Measurements from ENCODE around the gene MEAK7. TPM values are rescaled to one million over a fixed set of nuclear protein-coding genes. Genes with fewer than 3 reads are reported as not detected.

The MEAK7 gene
- total RNA-seq, 1 donor from 2014 or later: 34.2 TPM

DNA sequence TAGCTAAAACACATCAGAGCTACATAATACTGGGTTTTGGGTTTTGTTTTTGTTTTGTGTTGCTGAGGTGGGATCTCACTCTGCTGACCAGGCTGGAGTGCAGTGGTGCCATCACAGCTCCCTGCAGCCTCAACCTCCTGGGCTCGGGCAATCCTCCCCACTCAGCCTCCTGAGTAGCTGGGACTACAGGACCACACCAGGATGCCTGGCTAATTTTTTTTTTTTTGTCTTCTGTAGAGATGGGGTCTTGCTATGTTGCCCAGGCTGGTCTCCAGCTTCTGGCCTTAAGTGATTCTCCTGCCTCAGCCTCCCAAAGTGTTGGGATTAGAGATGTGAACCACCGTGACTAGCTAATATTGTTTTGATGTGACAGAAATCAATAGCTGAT is 6.2 kb downstream of the MEAK7 start:
- Mint-ChIP-seq H3K4me1 (ENCODE audit: unreplicated experiment) (no peaks in the 10 kb centered on the region), H3K27ac (ENCODE audit: unreplicated experiment) (no peak overlapping the region), H3K36me3 (ENCODE audit: low read depth, unreplicated experiment) (peaks cover 45% of the 10 kb centered on the region), H3K27me3 (ENCODE audit: unreplicated experiment) (peaks cover 3% of the 10 kb centered on the region), H3K9me3 (ENCODE audit: unreplicated experiment) (peaks cover 1% of the 10 kb centered on the region), H3K4me3 (ENCODE audit: unreplicated experiment) (no peak overlapping the region)
- TF ChIP-seq, protein P1, sequence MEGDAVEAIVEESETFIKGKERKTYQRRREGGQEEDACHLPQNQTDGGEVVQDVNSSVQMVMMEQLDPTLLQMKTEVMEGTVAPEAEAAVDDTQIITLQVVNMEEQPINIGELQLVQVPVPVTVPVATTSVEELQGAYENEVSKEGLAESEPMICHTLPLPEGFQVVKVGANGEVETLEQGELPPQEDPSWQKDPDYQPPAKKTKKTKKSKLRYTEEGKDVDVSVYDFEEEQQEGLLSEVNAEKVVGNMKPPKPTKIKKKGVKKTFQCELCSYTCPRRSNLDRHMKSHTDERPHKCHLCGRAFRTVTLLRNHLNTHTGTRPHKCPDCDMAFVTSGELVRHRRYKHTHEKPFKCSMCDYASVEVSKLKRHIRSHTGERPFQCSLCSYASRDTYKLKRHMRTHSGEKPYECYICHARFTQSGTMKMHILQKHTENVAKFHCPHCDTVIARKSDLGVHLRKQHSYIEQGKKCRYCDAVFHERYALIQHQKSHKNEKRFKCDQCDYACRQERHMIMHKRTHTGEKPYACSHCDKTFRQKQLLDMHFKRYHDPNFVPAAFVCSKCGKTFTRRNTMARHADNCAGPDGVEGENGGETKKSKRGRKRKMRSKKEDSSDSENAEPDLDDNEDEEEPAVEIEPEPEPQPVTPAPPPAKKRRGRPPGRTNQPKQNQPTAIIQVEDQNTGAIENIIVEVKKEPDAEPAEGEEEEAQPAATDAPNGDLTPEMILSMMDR (IDR thresholded peaks at IDR 0.05; ENCODE audit: unreplicated experiment): no peak
- DNase-seq (ENCODE audit: low spot score): no peak

DNA sequence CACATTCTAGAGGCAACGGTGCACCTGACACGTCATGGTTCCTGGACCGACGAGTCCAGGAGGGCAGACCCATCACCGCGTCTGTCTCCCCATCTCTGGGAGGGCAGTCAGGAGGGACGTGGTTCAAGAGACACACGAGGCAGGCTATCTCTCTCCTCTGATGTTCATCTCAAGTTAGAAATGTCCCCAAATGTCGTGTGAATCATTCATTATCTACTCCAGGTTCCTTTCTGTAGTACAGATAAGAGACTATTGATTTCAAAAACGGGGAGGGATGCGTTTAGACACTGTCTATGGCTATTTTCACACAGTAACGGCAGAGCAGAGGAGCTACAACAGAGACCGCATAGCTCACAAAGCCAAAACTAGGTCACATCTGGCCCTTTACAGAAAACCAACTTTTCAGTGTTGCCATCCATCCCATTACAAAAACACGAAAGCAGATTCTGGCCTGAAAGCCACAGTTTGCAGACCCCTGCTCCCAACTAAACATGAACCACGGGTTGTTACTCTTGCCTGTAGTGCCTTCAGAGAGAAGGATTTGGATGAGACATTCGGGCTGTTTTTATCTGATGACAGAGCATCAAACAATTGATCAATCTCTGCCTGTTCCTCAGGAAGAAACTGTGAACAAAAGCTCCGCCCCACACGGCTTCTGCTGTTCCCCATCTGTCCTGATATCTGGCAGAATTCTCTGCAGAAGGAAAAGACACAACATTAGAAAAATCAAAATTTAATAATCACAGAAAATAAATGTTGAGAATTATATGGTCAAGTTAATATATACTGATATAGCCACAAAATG is 6.8 kb downstream of the MEAK7 start:
- no peaks in the 10 kb centered on the region for H3K4me1 Mint-ChIP-seq (ENCODE audit: unreplicated experiment)
- no peak for DNase-seq (ENCODE audit: low spot score)
- H3K36me3 Mint-ChIP-seq (ENCODE audit: low read depth, unreplicated experiment): peaks cover 51% of the 10 kb centered on the region
- TF ChIP-seq, protein P1 (IDR thresholded peaks at IDR 0.05; ENCODE audit: unreplicated experiment): no peak
- no peak overlapping the region for H3K4me3 Mint-ChIP-seq (ENCODE audit: unreplicated experiment)
- H3K27ac Mint-ChIP-seq (ENCODE audit: unreplicated experiment): no peak overlapping the region
- peaks cover 4% of the 10 kb centered on the region for H3K9me3 Mint-ChIP-seq (ENCODE audit: unreplicated experiment)
- peaks cover 3% of the 10 kb centered on the region for H3K27me3 Mint-ChIP-seq (ENCODE audit: unreplicated experiment)

DNA sequence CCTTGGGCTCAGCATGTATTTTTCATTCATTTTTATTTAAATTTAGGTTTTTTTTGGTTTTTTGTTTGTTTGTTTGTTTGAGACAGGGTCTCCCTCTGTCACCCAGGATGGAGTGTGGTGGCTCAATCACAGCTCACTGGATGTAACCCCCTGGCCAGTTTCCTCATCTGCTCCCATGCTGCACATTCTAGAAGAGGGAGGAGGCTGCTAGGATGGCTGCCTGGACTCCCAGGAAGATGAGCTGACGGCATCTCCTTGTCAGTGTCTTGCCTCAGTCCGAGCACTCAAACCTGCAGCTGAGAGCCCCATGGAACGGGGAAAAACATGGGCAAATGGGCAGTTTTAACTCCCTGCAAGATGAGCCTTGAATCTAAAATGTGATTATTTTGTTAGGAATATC is 7.5 kb downstream of the MEAK7 start:
- Mint-ChIP-seq H3K9me3 (ENCODE audit: unreplicated experiment) (peaks cover 4% of the 10 kb centered on the region), H3K4me3 (ENCODE audit: unreplicated experiment) (no peak overlapping the region), H3K36me3 (ENCODE audit: low read depth, unreplicated experiment) (peaks cover 52% of the 10 kb centered on the region), H3K27me3 (ENCODE audit: unreplicated experiment) (peaks cover 3% of the 10 kb centered on the region), H3K4me1 (ENCODE audit: unreplicated experiment) (no peaks in the 10 kb centered on the region), H3K27ac (ENCODE audit: unreplicated experiment) (no peak overlapping the region)
- TF ChIP-seq, protein P1 (IDR thresholded peaks at IDR 0.05; ENCODE audit: unreplicated experiment): no peak
- no peak for DNase-seq (ENCODE audit: low spot score)

DNA sequence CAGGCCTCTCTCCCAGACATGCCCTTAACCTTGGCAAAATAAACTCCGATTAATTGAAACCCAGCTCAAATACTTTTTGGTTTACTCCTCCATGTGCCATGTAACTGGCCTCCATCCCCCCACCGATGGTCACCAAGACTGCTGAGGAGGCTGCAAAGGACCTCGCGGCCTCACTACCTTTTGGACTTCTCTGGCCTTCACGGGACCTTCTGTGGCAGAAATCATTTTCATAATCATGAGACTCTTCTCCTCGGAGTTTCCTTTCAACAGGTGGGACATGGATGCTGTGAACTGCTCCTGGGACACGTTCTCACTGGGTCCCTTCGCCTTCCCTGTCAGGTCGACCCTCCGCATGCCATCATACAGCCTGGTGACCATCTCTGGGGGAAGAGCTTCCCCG is 9.0 kb downstream of the MEAK7 start:
- H3K4me1 Mint-ChIP-seq (ENCODE audit: unreplicated experiment): no peaks in the 10 kb centered on the region
- H3K27me3 Mint-ChIP-seq (ENCODE audit: unreplicated experiment): peaks cover 3% of the 10 kb centered on the region
- peaks cover 55% of the 10 kb centered on the region for H3K36me3 Mint-ChIP-seq (ENCODE audit: low read depth, unreplicated experiment)
- H3K4me3 Mint-ChIP-seq (ENCODE audit: unreplicated experiment): peak overlapping the region; percentile 48
- DNase-seq (ENCODE audit: low spot score): no peak
- TF ChIP-seq, protein P1 (IDR thresholded peaks at IDR 0.05; ENCODE audit: unreplicated experiment): no peak
- H3K27ac Mint-ChIP-seq (ENCODE audit: unreplicated experiment): no peak overlapping the region
- peaks cover 4% of the 10 kb centered on the region for H3K9me3 Mint-ChIP-seq (ENCODE audit: unreplicated experiment)

DNA sequence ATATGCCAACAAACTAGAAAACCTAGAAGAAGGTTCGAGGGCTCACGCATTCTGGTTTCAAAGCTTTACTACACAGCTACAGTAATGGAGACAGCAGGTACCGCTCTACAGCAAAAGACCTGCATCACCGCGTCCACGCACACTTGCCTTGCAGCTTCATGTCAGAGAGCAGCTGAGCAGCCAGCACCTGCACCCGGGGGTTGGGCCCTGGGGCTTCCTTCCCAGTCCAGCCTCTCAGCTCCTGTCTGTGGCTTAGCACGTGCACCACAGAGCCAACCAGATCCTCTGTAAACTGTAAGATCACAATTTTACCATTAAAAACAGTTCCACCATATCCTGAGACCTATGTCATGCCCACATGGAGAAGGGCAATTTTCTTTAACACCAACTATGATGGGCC is 15.3 kb downstream of the MEAK7 start:
- H3K4me1 Mint-ChIP-seq (ENCODE audit: unreplicated experiment): peaks cover 4% of the 10 kb centered on the region
- H3K27me3 Mint-ChIP-seq (ENCODE audit: unreplicated experiment): peaks cover 3% of the 10 kb centered on the region
- H3K36me3 Mint-ChIP-seq (ENCODE audit: low read depth, unreplicated experiment): peaks cover 31% of the 10 kb centered on the region
- no peak overlapping the region for H3K27ac Mint-ChIP-seq (ENCODE audit: unreplicated experiment)
- peaks cover 4% of the 10 kb centered on the region for H3K9me3 Mint-ChIP-seq (ENCODE audit: unreplicated experiment)
- no peak for DNase-seq (ENCODE audit: low spot score)
- TF ChIP-seq, protein P1 (IDR thresholded peaks at IDR 0.05; ENCODE audit: unreplicated experiment): no peak
- H3K4me3 Mint-ChIP-seq (ENCODE audit: unreplicated experiment): no peak overlapping the region
